Ureter (tissue), 1 donor: ENCODE results near the gene SRXN1. TPM values are rescaled to one million over a fixed set of nuclear protein-coding genes. Genes with fewer than 3 reads are reported as not detected.
"Not testable (repeated sequence)": the region's sequence is repeated elsewhere in the genome, so short reads cannot be mapped to it uniquely, and the experiment has no call there.

Experiments
- DNase-seq: peaks from one replicate; pipeline ENCODE4 v3.0.0-alpha.2; 2020; ENCODE audit warnings: low spot score
- total RNA-seq: library from RNA; stranded (reverse); gene quantifications from one replicate; pipeline ENCODE4 v1.2.4, GENCODE V29; 2023
- donor health status: DM: yes; HTN: yes; CAD: no.

SRXN1 gene
- 16.4 TPM for total RNA-seq

DNA sequence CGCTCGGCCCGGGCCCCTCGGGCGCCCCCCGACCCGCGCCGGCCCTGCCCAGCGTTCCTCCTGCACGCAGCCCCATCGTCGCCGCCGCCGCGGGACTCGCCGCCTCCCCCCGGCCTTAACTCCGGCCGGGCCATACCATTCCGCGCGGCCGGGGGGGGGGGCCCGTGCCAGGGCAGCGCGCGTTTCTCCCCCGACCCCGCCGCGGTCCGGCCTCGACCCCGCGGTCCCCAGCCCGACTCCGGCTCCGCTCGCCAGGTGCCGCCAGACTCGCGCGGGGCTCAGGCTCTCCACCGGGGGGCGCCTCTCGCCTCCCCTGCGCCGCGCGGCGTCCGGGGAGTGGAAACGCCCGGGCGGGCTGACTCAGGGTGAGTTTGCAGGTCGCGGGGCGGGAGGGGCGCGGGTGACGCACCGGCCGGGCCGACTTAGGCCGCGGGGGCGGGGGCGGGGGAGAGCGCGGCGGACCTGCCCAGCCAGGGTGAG is at the start of gene SRXN1:
Gene SRXN1, minus strand, starts transcription at position 91 of the 480 bp plus-strand sequence. Its CDS starts 15 bp downstream, at position 76.
- peak; percentile 88 for DNase-seq

DNA sequence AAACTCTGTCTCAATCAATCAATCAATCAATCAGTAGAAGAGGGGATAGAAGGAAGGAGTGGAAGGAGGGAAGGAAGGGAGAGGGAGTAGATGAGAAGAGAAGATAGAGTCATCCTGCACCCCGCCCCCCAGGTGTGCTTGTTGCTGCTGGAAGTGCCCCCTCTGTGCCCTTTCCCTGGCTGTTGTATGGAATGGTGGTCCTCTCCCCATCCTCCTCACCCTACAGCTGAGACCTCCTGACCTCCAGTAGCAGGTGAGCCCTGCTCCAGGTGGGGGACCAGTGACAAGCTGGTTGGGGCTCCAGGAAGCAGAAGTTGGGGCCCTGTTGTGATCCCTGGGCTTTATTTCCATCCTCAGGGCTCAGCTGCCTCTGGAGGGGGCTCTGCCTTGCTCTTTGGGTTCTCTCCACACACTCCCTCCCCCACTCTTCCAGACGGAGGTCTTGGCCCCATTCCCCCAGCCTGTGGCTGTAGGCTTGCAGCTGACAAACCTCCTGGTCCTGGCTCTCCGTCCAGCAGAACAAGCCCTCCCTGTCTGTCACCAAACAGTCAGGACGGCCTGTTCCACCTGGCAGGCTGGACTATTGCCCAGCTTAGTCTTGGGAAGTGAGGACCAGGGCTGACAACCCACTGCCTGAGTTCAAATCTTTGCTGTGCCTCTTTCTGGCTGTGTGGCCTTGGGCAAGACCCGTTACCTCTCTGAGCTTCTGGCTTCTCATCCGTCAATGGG is 48.6 kb upstream of the SRXN1 start:
- no peak for DNase-seq

DNA sequence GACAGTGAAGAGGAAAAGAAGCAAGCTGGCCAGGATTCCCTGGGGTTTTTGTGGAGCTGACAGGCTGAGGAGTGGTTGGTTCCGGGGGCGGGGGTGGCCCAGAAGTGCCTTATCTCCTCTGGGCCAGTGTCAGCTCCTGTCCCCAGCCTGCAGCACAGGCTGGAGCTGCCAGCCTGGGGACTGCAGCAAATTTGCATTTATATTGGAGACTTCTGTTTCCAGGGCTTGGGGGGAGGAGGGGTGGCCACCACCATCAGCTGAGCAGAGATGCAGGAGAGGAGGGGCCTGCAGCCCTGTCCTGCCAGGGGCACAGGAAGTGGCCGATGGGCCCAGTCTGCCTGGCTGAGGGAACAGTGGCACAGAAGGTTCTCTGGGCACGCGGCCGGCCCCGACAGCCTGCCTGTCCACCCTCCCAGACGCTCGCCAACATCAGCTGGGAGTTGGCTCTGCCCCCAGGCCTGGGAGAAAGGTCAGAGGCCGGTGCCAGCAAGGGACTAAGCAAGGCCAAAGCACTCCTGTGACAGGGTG is 46.9 kb upstream of the SRXN1 start:
- no peak for DNase-seq

DNA sequence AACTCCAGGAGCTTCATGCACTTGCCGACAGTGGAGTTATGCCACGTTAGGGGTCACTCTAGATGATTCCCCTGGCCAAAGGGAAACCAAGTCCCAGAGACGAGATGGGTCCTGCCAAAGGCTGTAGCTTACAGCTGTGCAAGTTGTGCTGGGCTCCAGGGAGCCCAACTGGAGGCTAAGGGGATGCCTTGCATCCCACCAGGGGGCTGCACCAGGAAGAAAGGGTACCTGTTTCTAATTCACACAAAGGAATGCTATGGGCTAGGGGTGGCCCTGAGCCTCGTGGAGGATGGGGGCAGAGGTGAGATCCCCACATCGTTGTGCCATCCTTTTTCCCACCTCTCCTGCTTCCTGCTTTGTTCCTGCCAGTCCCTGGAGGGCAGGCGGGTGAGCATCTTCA is 46.3 kb upstream of the SRXN1 start:
- DNase-seq = no peak

DNA sequence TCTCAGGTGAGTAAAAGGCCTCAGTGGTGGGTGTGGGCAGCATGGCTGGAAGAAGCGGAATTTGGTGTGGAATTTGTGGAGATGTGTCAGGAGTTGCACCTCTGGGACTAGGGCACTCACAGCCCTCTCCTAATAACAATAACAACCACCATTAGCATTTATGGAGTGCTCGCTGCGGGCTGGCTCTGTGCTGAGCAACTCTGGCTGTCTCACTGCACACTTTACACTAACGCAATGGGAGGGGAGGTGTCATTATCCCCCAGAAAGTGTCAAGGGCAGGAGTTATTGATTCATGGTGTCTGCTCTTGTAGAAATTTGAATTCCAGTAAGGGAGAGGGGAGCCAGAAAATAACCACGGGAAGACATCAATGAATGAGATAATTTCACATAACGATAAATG is 45.3 kb upstream of the SRXN1 start:
- no peak for DNase-seq

DNA sequence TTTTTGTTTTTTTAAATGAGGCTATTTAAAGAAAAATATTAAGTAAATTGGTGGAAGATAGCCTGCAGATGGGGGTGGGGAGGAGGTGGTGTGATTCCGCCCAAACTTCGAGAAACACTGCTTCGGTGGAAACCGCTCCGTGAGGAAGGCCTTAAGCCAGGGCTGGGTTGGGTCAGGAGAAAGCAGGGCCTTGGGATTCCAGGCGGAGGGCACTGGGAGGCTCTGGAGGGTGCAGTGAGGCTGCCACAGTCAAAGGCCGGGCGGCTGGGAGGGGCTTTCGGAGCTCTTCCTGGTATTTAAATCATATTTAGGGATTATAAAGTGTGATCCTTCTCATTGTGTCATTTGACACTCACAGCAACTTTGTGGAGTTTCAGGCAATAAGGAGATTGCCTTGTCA is 44.8 kb upstream of the SRXN1 start:
- no peak for DNase-seq

DNA sequence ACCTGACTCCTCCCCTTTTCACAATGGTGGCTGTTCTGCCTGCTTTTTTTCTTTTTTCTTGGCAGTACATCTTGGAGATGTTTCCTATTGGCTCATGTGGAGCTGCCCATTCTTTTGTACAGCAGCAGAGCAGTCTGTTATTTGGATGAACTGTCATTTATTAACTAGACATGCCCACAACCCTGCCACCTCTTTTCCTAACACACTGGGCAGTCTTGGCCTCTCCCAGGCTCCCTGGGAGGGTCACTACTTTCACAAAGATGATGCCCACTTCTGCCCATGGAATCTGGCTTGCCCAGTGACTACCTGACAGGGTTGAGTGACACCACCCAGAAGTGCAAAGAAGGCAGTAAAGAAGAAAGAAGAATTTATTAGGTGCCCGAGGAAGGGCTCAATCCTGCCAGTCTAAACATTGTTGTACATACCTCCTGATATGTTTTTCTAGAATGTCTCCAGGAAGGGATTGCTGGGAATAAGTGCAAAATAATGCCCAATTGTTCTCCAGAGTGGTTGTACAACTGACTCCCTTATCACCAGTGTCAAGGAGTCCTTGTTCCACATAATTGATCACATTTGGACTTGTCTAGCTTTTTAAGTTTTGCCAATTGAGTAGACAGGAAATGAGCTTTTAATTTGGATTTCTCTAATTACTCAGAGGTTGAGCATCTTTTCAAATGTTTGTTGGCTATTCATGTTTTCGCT is 42.3 kb upstream of the SRXN1 start:
- DNase-seq = no peak

DNA sequence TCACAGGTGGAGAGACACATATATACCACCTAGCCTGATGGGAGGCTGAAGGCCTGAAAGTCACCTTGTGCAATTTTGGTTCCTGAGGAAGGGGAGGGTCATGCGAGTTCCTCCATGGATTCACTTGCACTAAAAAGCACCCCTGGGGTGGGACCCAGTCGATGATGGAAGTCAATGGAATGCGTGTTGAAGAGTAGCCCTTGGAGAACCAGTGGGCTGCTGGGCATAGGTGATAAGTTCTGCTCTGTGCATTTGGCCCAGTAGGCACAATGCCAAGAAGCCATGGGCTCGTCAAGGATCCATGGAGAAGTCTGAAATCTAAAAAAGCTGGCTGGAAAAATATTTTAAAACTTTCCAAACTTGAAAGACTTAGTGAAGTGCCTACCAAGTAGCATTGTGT is 41.5 kb upstream of the SRXN1 start:
- DNase-seq = no peak

DNA sequence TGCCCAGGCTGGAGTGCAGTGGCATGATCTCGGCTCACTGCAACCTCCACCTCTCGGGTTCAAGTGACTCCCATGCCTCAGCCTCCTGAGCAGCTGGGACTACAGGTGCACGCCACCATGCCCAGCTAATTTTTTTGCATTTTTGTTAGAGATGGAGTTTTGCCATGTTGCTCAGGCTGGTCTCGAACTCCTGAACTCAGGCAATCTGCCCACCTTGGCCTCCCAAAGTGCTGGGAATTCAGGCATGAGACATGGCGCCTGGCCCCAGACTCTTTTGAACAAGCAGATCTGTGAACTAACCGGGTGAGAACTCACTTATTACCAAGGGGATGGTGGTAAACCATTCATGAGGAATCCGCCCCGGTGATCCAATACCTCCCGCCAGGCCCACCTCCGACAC is 40.8 kb upstream of the SRXN1 start:
- DNase-seq = not testable (repeated sequence)

DNA sequence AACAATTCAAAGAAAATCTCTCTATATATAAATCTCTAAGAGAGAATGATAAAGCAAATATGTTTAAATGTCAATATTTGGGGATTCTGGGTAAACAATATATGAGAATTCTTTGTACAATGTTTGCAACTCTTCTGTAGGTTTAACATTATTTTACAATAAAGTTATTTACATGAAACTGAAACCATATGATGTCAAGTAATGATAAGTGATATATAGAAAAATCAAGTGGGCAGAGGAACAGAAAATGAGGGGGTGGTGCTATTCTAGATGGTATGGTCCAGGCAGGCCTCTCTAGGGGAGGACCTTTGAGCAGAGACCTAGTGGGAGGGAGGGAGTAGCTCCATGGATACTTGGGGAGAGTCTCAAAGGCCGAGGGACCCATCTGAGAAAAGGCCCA is 39.0 kb upstream of the SRXN1 start:
- no peak for DNase-seq

DNA sequence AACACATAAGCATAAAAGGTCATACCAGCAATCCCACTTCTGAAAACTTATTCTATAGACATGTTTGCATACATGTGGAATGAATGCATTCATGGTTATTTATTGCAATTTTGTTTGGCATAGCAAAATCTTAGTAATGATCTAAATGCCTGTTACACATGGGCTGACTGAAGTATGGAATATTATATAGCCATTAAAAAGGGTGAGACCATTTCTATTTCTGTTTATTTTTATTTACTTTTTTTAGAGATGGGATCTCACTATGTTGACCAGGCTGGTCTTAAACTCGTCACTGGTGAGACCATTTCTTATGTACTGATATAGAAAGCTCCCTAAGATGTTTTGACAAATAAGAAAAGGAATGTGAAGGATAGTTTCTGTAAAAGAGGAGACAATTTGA is 36.9 kb upstream of the SRXN1 start:
- no peak for DNase-seq

DNA sequence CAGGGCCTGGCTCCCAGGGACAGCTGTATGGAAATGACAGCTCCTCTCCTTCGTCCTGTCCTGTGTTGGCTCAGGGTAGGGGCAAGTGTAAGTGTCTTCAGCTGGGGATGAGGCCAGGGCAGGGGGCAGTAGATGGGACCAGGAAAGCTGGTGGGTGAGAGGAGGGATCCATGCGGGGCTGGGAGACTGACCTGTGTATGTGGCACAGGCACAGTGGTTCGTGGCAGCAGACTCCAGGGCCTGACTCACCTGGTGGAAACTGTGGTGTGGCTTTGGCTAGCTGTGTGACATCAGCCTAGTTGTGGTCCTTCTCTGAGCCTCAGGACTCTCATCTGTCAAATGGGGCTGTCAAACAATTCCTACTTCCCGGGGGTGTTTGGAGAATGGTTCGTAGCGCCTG is 36.3 kb upstream of the SRXN1 start:
- DNase-seq = no peak

DNA sequence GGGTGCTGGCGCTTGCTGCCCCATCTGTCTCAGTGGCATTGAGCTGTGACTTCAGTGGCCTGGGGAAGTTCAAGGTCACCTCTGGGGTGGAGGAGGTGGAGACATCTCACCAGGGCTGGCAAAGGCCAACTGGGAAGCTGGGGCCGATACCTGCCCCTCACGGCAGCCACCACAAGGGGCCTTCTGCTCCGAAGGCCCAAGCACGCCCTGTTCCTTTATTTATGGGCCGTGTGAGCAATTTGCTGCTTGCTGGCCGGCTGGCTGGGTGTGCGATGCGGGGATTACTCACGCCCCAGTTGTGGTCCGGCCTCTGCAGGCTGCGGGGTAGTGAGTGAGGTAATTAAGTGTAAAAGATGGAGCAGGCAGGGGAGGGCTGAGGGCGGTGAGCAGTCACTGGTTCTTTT is 35.8 kb upstream of the SRXN1 start:
- DNase-seq = no peak

DNA sequence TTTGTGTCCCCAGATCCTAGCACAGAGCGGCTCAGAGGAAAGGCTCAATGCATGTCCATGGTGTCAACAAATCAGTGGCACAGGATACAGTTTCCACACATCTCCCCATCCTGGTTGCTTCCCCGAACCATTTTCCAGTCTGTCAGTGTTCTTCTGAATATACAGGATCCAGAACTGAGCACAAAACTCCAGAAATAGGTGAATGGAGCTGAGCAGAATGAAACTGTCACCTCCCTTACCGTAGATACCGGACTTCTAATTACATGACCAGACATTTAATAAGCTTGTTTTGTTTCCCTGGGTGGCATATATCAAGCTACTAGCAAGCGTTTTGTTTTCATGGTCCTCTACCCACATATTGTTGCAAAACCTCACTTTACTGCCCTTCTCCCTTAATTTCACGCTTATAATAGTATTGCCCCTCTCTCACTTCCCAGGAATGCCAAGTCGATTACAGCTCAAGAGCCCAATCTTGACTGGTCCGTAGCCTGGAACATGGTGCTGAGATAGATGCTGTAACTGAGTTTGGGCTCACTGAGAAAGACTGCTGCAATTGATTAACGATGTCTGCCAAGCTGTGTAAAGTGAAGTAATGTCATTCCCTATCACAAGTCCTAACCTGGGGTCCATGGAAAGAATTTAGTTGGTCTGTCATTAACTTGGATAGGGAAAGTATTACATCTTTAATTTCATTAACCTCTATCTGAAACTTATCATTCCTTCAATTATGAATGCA is 34.6 kb upstream of the SRXN1 start:
- no peak for DNase-seq

DNA sequence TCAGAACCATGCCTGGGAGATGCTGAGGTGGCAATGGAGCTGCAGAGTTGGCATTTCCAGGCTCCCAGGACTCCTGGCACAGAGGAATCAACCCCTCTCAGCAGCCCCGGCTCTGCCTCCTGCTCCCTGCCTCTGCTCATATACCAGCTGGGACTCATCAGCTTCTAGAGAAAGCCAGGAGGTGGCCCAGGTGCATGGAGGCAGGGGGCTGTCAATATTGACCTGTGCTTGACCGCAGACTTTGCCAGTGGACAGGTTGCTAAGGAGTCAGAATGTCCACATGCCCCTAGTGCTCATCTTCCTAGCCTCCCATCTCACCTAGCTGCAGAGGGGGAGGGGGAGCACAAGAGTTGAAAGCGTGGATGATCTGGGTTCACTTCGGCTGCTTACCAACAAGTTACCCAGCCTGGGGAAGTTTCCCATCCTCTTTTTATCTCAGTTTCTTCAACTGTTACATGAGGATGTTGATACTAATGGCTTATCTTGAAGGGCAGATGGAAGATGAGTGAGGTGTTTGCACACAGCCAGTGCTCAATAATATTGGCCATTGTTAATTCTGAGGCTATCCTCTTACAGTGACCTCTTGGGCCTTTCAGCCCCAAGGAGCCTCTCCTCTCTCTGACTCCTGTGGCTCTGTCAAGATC is 31.8 kb upstream of the SRXN1 start:
- DNase-seq = no peak

DNA sequence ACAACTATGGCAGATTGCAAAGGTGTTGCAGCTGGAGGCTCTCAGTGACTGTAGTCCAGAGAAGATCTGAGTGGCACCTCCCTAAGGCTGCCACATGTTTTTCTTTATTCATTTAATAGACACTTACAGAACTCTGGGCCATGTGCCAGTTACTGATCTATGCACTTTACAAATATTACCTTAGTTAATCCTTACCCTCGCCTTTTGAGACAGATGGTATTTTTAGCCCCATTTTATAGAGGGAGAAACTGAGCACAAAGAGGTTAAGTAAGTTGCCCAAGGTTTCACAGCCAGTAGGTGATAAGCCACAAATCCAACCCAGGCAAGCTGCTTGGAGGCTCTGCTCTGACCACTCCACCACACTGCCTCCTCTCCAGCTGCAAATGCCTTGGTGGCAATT is 29.1 kb upstream of the SRXN1 start:
- DNase-seq = no peak

DNA sequence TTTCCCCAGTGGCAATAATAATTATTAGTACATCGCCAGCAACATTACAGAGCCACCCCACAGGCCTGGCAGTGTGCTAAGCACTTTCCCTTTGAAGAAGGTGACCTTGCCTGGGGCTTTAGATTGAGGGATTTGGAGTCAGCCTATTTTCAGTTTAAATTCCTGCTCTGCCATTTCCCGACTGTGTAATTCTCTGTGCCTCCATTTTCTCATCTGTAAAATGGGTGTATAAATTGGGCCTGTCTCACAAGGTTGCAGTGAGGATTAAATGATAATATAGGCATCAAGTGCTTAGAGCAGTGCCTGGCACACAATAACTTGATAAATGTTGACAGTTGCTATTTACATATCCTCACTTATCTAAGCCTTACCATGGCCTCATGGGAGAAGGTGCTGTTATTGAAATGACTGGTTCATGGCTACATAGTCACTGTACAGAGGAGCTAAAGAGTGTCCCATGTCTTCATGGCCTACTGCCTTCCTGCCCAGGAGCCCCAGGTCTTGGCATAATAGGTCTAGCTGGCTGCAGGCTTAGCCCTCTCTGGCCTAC is 27.7 kb upstream of the SRXN1 start:
- no peak for DNase-seq

DNA sequence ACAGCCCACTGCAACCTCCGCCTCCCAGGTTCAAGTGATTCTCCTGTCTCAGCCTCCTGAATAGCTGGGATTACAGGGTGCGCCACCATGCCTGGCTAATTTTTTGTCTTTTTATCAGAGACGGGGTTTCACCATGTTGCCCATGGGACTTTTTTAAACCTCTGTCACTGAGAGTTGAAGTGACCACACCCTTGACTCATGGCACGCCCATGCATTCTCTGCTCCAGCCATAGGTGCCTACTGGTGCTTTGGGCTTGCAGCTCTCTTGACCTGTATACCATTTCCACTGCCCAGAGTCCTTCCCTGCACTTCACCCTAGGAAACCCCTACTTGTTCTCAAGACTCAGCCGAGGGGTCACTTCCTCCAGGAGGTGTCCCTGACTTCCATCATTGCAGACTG is 25.0 kb upstream of the SRXN1 start:
- DNase-seq = no peak

DNA sequence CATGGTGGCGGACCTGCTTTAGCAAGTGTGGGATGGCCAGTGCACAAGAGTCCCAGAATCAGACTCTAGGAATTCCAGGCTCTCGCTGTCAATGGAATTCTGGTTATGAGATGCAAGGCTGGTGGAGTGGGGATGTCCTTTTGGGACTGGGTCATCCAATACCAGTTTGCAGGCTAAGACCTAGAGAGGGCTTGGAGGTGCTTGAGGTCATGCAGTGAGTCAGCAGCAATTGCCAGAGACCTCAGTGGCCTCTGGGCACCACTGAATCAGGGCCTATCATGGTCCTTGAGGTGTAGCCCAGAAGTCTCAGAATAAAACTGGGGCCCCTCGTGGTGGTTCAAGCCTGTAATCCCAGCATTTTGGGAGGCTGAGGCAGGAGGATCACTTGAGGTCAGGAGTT is 24.0 kb upstream of the SRXN1 start:
- DNase-seq = no peak

DNA sequence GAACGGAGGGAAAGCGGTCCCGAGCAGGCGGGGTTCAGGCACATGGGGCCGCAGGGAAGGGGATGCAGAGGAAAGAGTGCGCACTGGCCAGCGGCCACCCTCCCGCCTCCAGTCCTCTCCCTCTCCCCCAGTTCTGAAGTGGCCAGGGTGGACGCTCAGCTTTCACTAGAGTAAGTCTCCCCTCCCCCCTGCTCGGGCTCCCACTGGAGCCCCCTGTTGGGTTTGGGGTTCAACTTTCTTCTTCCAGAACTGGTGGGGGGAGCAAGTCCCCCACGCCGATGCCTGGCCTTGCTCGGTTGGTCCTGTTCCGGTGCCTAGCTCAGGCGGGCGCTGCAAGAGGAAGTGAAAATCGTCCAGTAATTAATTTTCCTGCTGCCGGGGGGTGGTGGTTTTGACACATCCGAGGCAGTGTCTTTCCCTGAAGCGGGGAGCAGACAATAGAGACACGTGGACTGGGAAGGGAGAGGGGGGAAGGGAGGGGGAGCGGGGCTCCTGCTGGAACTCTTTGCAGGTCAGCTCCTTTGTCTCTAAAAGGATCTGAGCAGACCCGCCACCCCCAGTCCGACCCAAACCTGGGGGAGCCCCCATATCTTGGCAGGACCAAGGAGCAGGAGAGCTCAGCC is 23.4 kb upstream of the SRXN1 start:
- no peak for DNase-seq
